Measurements from ENCODE around the gene RIPK3. TPM values are rescaled to one million over a fixed set of nuclear protein-coding genes. Genes with fewer than 3 reads are reported as not detected.
A peak's percentile ranks its signal among the peaks of the same experiment; 100 is the strongest.

Gene RIPK3
- total RNA-seq, 2 experiments from 2014 or later = 5.9 to 6.5 TPM

- Mint-ChIP-seq H3K36me3 (ENCODE audit: low read depth) (peaks cover 3% of the 10 kb centered on the region), H3K4me3 (no peak overlapping the region), H3K27ac (no peak overlapping the region), H3K27me3 (peaks cover 25% of the 10 kb centered on the region), H3K9me3 (no peaks in the 10 kb centered on the region), H3K4me1 (ENCODE audit: low read depth) (peaks cover 29% of the 10 kb centered on the region)
- DNase-seq (no peak), ATAC-seq (no peak)
- ChIA-PET POLR2A (interaction anchor here (1.0 to 4.8 kb wide), 4 partner anchors 94 to 105 kb away, joined by 3 to 40 read pairs (median 3); partner anchors contain the start of genes CBLN3, KHNYN and SDR39U1), CTCF (interaction anchor here (0.7 to 12.7 kb wide), 8 partner anchors 13 to 100 kb away, joined by 3 to 454 read pairs (median 4); partner anchors contain the start of genes CBLN3, CIDEB, KHNYN and LTB4R)
- intact Hi-C loops (cut with micrococcal nuclease) = loop anchor here (5.0 kb wide), 1 partner anchor 35 kb away; no protein-coding TSS in a partner anchor
- TF ChIP-seq CTCF (IDR thresholded peaks at IDR 0.05) = no peak
These were observed 2.5 kb downstream of the RIPK3 start for GRCh38 chr14:24337144-24337823.

GRCh38 chr14:24335461-24336171, 4.2 kb downstream of the RIPK3 start:
- intact Hi-C loops (cut with micrococcal nuclease) = loop anchor here (5.0 kb wide), 1 partner anchor 37 kb away; no protein-coding TSS in a partner anchor
- Mint-ChIP-seq H3K4me1 (ENCODE audit: low read depth) (peaks cover 35% of the 10 kb centered on the region), H3K4me3 (no peak overlapping the region), H3K9me3 (no peaks in the 10 kb centered on the region), H3K27ac (no peak overlapping the region), H3K36me3 (ENCODE audit: low read depth) (peaks cover 3% of the 10 kb centered on the region), H3K27me3 (peaks cover 26% of the 10 kb centered on the region)
- ChIA-PET CTCF (interaction anchor here (1.0 to 12.7 kb wide), 7 partner anchors 9 to 101 kb away, joined by 3 to 454 read pairs (median 13); partner anchors contain the start of genes CBLN3, CIDEB and KHNYN), POLR2A (interaction anchor here (0.8 to 8.5 kb wide), 3 partner anchors 10 to 100 kb away, joined by 3 to 82 read pairs (median 3); partner anchors contain the start of genes CBLN3 and KHNYN)
- DNase-seq (no peak), ATAC-seq (no peak)
- no peak for TF ChIP-seq CTCF (IDR thresholded peaks at IDR 0.05)

DNA sequence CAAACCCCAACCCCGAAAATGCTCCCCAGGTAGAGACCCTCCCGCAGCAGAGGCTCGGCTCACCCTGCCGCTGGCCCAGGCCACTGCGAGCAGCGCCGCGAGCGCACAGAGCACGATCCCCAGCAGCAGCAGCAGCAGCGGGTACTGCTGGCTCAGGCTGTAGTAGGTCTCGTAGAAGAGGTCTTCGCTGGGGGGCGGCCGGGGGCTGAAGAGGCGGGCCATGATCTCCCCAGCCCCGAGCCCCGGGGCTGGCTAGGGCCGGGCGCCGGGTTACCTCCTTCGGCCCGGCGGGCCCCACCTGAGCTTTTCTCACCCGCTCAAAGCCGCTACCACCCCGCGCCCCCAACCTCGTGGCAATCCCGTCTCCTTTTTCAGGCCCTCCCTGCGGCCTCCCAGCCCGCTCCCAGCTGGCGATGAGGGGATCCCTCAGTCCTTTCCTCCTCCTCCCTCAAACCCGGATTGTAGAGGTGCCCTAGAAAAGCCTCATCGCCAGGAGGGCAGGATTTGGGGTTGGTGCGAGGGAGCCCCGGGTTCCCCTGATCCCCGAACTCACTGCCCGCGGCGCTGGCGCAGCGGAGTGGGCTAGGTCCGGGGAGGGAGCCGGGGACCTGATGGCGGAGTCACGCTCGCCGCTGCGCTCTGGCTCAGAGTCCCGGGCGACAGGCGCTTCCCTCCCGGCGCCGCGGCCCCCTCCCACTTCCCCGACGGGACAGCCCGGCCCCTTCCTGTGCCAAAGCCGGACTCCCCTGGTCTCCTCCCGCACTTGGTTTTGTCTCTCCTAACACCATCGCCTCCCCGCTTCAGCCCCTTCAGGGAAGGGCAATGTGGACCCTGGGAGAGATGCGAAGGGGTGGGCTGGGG, 5.1 kb downstream of the RIPK3 start, which contains the start of gene ADCY4:
TSS of gene ADCY4 (minus strand) at position 641 of the 861 bp plus-strand sequence. CDS start at position 222, 419 bp downstream.
- Mint-ChIP-seq H3K4me1 (ENCODE audit: low read depth) (peaks cover 40% of the 10 kb centered on the region), H3K27me3 (peaks cover 29% of the 10 kb centered on the region), H3K36me3 (ENCODE audit: low read depth) (peaks cover 3% of the 10 kb centered on the region), H3K4me3 (peak within 1 kb of the TSS; percentile 52), H3K9me3 (no peaks in the 10 kb centered on the region), H3K27ac (no peak within 1 kb of the TSS)
- TF ChIP-seq CTCF (IDR thresholded peaks at IDR 0.05) = no peak
- intact Hi-C loops (cut with micrococcal nuclease) = loop anchor here (5.0 kb wide), 1 partner anchor 38 kb away; no protein-coding TSS in a partner anchor
- peak; percentile 37 for DNase-seq
- ChIA-PET CTCF (interaction anchor here (0.7 to 12.7 kb wide), 24 partner anchors 11 to 125 kb away, joined by 3 to 454 read pairs (median 13); partner anchors contain the start of genes CBLN3, CIDEB, KHNYN and LTB4R), POLR2A (interaction anchor here (1.9 to 8.5 kb wide), 4 partner anchors 31 to 107 kb away, joined by 10 to 82 read pairs (median 12); partner anchors contain the start of genes CBLN3, KHNYN and SDR39U1)
- ATAC-seq = no peak

GRCh38 chr14:24332268-24332993, 7.4 kb downstream of the RIPK3 start:
- ATAC-seq (peak; percentile 87), DNase-seq (peak; percentile 93)
- ChIA-PET CTCF (interaction anchor here (0.6 to 12.7 kb wide), 35 partner anchors 8 to 218 kb away, joined by 3 to 454 read pairs (median 6); partner anchors contain the start of genes CBLN3, CIDEB, DCAF11 and DHRS1), POLR2A (interaction anchor here (0.6 to 8.5 kb wide), 8 partner anchors 14 to 237 kb away, joined by 3 to 82 read pairs (median 8); partner anchors contain the start of genes CBLN3, KHNYN, LTB4R and SDR39U1)
- H3K27me3 Mint-ChIP-seq = peaks cover 29% of the 10 kb centered on the region
- no peak overlapping the region for H3K27ac Mint-ChIP-seq
- H3K9me3 Mint-ChIP-seq = no peaks in the 10 kb centered on the region
- H3K4me3 Mint-ChIP-seq = peak overlapping the region; percentile 68
- TF ChIP-seq CTCF (IDR thresholded peaks at IDR 0.05) = peak; percentile 82
- peaks cover 3% of the 10 kb centered on the region for H3K36me3 Mint-ChIP-seq (ENCODE audit: low read depth)
- intact Hi-C loops (cut with micrococcal nuclease) = loop anchor here (1.0 kb wide), 1 partner anchor 99 kb away; no protein-coding TSS in a partner anchor
- H3K4me1 Mint-ChIP-seq (ENCODE audit: low read depth) = peaks cover 43% of the 10 kb centered on the region
